PFSK-1 (cell line): ENCODE results near the gene NFKBIA.

Source experiments
- FOXP2 ChIP-seq: optimal IDR thresholded peaks from 2 replicates; pipeline ENCODE3; 2011; ENCODE audit warnings: borderline replicate concordance, control low read depth, inconsistent platforms; ENCODE audit not compliant: insufficient read depth; ENCODE audit errors: extremely low read length, extremely low read depth
- POLR2AphosphoS5 ChIP-seq: IDR thresholded peaks from 2 replicates; pipeline ENCODE4 v1.6.1; 2012; ENCODE audit warnings: low read depth, mild to moderate bottlenecking, control low read depth, low read length, moderate library complexity
- REST ChIP-seq, 2 experiments: IDR thresholded peaks; 2 replicates each; pipeline versions ENCODE4 v1.6.1 to v1.8.0; 2011 to 2012; ENCODE audit warnings: low read depth in 2 of 2, low read length in 2 of 2, control low read depth in 1 of 2, inconsistent platforms in 1 of 2, mild to moderate bottlenecking in 1 of 2, moderate library complexity in 1 of 2; ENCODE audit not compliant: insufficient read depth in 1 of 2
- SIN3A ChIP-seq: IDR thresholded peaks from 2 replicates; pipeline ENCODE4 v1.6.1; 2012; ENCODE audit warnings: mild to moderate bottlenecking, low read length, moderate library complexity, borderline replicate concordance; ENCODE audit not compliant: insufficient read depth
- TAF1 ChIP-seq: IDR thresholded peaks from 2 replicates; pipeline ENCODE4 v1.6.1; 2012; ENCODE audit warnings: low read length, control low read depth, borderline replicate concordance; ENCODE audit not compliant: insufficient read depth

NFKBIA gene

DNA sequence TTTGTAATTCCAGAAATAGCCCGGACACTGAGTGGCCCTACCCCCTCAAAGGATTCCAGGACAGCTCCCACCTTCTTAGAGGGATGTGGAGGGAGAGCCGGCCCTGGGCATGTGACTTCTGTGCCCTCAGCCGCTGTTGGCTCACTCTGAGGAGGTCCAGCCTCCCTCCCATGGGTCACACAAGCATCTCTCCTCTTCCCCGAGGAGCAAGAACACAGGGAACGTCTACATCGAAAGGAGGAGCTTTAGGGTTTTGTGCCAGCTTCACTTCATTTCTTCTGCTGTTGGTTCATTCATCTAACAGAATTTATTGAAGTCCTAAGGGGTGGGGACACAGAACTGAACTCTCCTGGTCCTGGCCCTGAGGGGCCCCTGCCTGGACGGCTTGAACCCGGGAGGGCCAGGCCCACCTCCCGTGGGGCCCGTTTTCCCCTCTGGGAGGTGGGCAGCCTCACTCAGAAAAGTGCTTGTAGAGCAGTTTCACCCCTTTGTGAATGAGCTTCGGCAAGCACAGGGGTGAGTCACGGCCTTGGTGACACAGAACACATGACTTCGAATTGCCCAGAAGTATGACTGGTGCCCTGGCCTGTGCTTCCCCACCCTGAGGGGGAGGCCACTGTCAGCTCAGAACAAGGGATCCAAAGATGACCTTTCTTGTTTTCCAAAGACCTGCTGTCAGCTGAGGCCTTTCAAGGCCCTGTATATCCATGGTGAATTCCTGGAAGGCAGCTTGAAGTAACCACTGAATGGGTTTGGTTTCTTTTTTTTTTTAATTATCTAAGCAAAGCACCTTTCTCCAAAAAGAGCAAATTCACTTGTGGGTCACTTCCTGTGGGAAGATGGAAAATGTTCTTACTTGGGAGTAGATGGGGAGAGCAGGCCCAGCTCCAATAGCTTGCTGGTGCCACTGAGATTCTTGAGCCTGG is 39.2 kb downstream of the NFKBIA start:
- no peak for TF ChIP-seq REST (IDR thresholded peaks at IDR 0.05; ENCODE audit: insufficient read depth in 1 of 2, low read depth in 2 of 2, low read length in 2 of 2)

DNA sequence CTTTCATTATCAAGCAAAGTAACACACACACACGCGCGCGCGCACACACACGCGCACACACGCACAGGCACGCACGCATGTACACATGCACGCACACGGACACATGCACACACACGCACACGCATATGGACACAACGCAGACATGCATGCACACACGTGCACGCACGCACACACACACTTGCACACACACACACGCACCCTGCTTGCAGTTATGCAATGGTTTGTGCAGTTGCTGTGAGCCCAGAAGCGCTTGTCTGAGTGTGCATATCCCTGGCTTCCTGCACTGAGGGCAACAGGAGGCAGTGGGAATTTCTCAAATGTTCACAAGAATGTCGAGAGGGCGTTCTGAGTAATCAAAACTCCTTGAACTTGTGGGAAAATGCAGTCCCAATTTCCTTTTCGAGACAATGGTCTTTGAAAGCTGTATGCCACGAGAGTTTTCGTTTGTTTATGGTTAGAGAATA is 41.6 kb downstream of the NFKBIA start:
- TF ChIP-seq POLR2AphosphoS5 (no peak), FOXP2 (no peak), TAF1 (no peak), REST (IDR thresholded peaks at IDR 0.05; ENCODE audit: insufficient read depth in 1 of 2, low read depth in 2 of 2, low read length in 2 of 2) (no peak), SIN3A (no peak)

DNA sequence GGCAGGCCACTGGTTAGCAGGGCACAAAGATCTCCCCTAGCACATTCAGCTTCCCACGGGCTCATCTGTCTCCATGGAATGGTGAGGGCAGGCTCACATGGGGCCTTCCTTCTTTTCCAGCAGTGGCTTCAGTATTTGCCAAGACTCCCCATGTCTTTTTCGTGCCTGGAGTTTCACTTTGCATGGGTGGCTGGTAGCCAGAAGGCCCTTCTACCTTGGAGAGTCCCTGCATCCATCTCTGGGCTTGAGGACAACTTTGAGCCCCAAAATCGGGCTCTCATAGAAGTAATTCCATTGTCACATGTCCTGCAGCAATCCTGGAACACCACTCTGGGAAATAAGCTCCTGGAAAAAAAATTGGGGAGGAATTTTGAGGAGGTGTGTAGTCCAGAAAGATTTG is 42.1 kb downstream of the NFKBIA start:
- TF ChIP-seq SIN3A (no peak), FOXP2 (no peak), POLR2AphosphoS5 (no peak), TAF1 (no peak), REST (IDR thresholded peaks at IDR 0.05; ENCODE audit: insufficient read depth in 1 of 2, low read depth in 2 of 2, low read length in 2 of 2) (no peak)

GRCh38 chr14:35361141-35361480 is 43.4 kb downstream of the NFKBIA start:
- TF ChIP-seq POLR2AphosphoS5: no peak
- no peak for TF ChIP-seq SIN3A
- TF ChIP-seq REST (IDR thresholded peaks at IDR 0.05; ENCODE audit: insufficient read depth in 1 of 2, low read depth in 2 of 2, low read length in 2 of 2): no peak
- no peak for TF ChIP-seq FOXP2
- TF ChIP-seq TAF1: no peak
